Measurements from ENCODE around the gene ANKIB1. TPM values are rescaled to one million over a fixed set of nuclear protein-coding genes. Genes with fewer than 3 reads are reported as not detected.

Gene ANKIB1, protein sequence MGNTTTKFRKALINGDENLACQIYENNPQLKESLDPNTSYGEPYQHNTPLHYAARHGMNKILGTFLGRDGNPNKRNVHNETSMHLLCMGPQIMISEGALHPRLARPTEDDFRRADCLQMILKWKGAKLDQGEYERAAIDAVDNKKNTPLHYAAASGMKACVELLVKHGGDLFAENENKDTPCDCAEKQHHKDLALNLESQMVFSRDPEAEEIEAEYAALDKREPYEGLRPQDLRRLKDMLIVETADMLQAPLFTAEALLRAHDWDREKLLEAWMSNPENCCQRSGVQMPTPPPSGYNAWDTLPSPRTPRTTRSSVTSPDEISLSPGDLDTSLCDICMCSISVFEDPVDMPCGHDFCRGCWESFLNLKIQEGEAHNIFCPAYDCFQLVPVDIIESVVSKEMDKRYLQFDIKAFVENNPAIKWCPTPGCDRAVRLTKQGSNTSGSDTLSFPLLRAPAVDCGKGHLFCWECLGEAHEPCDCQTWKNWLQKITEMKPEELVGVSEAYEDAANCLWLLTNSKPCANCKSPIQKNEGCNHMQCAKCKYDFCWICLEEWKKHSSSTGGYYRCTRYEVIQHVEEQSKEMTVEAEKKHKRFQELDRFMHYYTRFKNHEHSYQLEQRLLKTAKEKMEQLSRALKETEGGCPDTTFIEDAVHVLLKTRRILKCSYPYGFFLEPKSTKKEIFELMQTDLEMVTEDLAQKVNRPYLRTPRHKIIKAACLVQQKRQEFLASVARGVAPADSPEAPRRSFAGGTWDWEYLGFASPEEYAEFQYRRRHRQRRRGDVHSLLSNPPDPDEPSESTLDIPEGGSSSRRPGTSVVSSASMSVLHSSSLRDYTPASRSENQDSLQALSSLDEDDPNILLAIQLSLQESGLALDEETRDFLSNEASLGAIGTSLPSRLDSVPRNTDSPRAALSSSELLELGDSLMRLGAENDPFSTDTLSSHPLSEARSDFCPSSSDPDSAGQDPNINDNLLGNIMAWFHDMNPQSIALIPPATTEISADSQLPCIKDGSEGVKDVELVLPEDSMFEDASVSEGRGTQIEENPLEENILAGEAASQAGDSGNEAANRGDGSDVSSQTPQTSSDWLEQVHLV
- total RNA-seq = 10 to 100 TPM; 28.0 to 40.8 (median 38.3) TPM

DNA sequence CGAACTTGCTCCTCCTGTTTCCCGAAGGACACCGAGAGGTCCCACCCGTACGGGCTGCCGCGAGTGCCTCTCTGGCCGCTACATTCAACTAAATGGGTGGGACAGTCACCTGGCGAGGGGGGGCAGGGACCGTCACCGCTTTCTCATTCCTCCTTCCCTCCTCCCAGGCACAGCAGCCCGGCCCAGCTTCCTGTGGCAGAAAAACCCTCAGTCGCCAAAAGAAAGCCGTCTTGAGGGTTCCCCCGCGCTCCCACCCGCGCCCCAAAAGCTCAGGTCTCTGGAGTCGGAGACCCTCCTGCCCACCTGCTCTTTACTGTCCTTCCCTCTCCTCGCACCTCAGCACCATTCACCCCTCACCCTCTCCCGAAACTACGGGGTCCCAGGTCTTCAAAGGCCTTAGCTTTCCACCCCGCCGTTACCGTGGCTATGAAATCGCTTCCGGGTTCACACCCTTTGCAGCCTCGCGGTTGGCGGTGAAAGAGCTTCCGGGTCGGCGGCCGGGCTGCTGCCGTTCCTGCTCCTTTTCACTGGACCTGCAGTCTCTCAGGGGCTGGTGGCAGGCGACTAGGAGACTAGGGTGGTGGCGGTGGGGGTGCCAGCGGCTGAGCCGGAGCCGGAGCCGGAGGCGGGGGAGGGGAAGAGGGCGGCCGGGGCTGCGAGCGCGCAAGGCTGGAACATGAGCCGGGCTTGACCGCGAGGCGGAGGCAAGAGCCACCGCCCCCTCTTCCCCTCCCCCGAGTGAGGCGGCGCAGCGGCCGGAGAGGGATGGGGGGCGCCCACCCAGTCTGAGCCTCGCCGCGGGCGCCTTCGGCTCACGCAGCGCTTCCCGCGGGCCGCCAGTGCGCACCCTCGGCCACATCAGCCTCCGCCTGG lies at the start of gene ANKIB1, which contains the start of gene KRIT1:
Gene ANKIB1 (plus strand): TSS at position 488 of the 873 bp plus-strand sequence. CDS start 49,005 bp downstream, outside the sequence.
Gene KRIT1 (minus strand): TSS at position 428 of the 873 bp plus-strand sequence. CDS start 3,779 bp downstream, outside the sequence.
- Mint-ChIP-seq H3K4me3 (peak within 1 kb of the TSS; percentile 96), H3K27me3 (ENCODE audit: low read depth) (no peaks in the 10 kb centered on the region), H3K9me3 (no peaks in the 10 kb centered on the region), H3K4me1 (ENCODE audit: low read depth) (peaks cover 38% of the 10 kb centered on the region), H3K36me3 (ENCODE audit: insufficient read depth) (peaks cover 4% of the 10 kb centered on the region)
- ATAC-seq = peak; percentile 88
- DNase-seq = peak; percentile 81

DNA sequence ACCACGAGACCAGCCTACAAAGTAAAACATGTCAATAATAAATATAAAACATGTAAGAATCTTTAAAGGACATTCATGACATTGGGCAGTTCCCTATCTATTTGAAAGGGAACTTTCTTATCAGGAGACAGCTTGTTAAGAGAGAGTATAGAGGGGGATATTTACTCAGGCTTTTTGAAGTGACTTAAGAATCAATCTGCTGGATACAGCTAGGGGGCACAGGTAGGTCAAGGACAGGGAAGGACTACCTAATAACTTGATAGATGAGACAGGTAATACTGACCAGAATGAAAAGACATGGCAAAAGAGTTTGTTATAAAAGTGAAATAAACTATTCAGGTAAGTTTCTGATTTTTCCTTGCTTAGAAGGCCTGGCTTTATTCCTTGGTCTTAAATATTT lies 45.0 kb upstream of the ANKIB1 start:
- no peak overlapping the region for H3K4me3 Mint-ChIP-seq
- peaks cover 4% of the 10 kb centered on the region for H3K9me3 Mint-ChIP-seq
- H3K4me1 Mint-ChIP-seq (ENCODE audit: low read depth) = no peaks in the 10 kb centered on the region
- H3K27me3 Mint-ChIP-seq (ENCODE audit: low read depth) = no peaks in the 10 kb centered on the region
- DNase-seq = no peak
- H3K36me3 Mint-ChIP-seq (ENCODE audit: insufficient read depth) = peaks cover 53% of the 10 kb centered on the region
- ATAC-seq = no peak

DNA sequence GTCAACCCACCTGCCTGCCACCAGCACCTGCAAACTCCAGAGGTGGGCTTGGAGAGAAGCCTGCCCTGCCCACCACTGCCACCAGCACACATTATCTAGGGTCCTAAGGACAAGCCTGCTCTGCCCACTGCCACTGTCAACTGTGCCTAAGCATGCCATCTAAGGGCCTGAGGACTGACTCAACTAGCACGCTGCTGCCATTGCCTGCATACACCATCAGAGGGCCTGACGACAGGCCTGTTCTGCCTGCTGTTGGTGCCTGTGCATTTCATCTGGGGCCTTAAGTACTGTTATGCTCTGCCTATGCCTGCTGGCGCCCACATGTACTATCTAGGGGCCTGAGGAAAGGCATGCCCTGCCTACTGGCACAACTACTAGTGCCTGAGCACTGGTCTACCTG lies 39.8 kb upstream of the ANKIB1 start:
- peaks cover 18% of the 10 kb centered on the region for H3K9me3 Mint-ChIP-seq
- DNase-seq (no peak), ATAC-seq (no peak)
- peaks cover 17% of the 10 kb centered on the region for H3K4me1 Mint-ChIP-seq (ENCODE audit: low read depth)
- H3K4me3 Mint-ChIP-seq = no peak overlapping the region
- no peaks in the 10 kb centered on the region for H3K27me3 Mint-ChIP-seq (ENCODE audit: low read depth)
- peaks cover 71% of the 10 kb centered on the region for H3K36me3 Mint-ChIP-seq (ENCODE audit: insufficient read depth)

DNA sequence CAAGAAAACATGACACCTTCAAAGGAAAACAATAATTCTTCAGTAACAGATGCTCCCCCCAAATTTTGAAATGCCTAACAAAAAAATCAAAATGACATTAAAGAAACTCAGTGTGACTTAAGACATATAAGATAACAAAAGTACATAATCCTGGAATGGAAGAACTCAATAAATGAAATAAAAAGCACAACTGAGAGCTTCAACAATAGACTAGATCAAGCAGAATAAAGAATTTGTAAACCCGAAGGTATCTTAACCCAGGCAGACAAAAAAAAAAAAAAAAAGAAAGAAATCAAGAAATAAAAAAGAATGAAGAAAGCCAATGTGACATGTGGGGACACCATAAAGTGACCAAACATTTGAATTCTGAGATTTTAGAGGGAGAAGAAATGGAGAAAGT lies 39.1 kb upstream of the ANKIB1 start:
- Mint-ChIP-seq H3K4me3 (no peak overlapping the region), H3K27me3 (ENCODE audit: low read depth) (no peaks in the 10 kb centered on the region), H3K9me3 (peaks cover 18% of the 10 kb centered on the region), H3K4me1 (ENCODE audit: low read depth) (peaks cover 17% of the 10 kb centered on the region), H3K36me3 (ENCODE audit: insufficient read depth) (peaks cover 70% of the 10 kb centered on the region)
- DNase-seq (no peak), ATAC-seq (no peak)

DNA sequence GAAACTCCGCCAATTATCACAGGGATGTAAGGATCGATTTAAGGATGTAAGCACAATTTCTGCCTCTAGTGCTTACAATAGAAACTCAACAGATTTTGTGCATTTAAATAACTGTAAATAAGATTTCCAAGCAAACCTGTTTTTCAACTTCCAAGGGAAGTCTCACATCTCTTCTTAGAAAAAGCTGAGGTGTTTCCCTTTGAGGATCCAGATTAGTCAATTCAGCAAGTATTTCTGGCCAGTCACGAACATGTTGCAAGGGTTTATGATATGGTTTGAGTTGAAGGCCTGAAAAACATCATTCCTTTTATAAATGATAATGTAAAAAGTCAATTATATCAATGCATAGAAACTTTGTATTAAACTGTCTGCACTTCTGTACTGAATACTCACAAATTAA lies 24.0 kb upstream of the ANKIB1 start:
- Mint-ChIP-seq H3K36me3 (ENCODE audit: insufficient read depth) (peaks cover 45% of the 10 kb centered on the region), H3K27me3 (ENCODE audit: low read depth) (no peaks in the 10 kb centered on the region), H3K4me1 (ENCODE audit: low read depth) (no peaks in the 10 kb centered on the region), H3K9me3 (no peaks in the 10 kb centered on the region), H3K4me3 (no peak overlapping the region)
- ATAC-seq (no peak), DNase-seq (no peak)

DNA sequence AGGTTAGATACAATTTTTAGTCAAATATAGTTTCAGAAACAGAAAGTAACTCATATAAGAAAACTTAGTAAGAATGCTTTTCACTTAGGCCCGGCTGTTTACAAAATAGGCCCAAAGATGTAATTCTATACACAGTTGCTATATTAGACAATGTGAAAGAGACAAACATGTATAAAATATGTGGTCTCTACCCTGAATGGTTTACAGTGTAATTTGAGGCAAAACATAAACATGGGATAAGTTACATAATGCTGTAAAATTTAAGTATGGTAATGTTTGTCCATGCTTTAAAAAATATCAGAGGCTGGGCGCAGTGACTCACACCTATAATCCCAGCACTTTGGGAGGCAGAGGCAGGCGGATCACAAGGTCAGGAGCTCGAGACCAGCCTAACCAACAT lies 18.8 kb upstream of the ANKIB1 start:
- DNase-seq = no peak
- H3K27me3 Mint-ChIP-seq (ENCODE audit: low read depth) = no peaks in the 10 kb centered on the region
- no peak for ATAC-seq
- peaks cover 6% of the 10 kb centered on the region for H3K4me1 Mint-ChIP-seq (ENCODE audit: low read depth)
- H3K9me3 Mint-ChIP-seq = peaks cover 3% of the 10 kb centered on the region
- H3K4me3 Mint-ChIP-seq = no peak overlapping the region
- H3K36me3 Mint-ChIP-seq (ENCODE audit: insufficient read depth) = peaks cover 52% of the 10 kb centered on the region

DNA sequence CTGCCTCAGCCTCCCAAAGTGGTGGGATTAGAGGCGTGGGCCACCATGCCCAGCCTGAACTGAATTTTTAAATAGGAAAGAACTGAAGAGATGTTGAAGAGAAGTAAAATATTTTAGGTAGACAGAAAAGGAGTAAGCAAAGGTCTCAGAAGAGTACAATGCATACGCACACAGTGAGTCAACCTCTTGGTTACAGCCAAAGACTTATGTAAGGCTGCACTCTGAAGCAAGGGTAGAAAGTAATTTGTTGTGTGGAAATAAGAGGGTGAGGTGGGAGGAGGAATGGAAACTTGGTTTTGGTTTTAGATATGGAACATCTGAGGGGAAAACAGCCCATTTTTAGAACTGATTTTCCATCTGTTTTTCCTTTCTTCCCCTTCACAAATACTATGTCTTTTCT lies 17.7 kb upstream of the ANKIB1 start:
- peaks cover 52% of the 10 kb centered on the region for H3K36me3 Mint-ChIP-seq (ENCODE audit: insufficient read depth)
- no peak for DNase-seq
- no peak overlapping the region for H3K4me3 Mint-ChIP-seq
- H3K9me3 Mint-ChIP-seq = peaks cover 3% of the 10 kb centered on the region
- peaks cover 6% of the 10 kb centered on the region for H3K4me1 Mint-ChIP-seq (ENCODE audit: low read depth)
- H3K27me3 Mint-ChIP-seq (ENCODE audit: low read depth) = no peaks in the 10 kb centered on the region
- ATAC-seq = no peak

DNA sequence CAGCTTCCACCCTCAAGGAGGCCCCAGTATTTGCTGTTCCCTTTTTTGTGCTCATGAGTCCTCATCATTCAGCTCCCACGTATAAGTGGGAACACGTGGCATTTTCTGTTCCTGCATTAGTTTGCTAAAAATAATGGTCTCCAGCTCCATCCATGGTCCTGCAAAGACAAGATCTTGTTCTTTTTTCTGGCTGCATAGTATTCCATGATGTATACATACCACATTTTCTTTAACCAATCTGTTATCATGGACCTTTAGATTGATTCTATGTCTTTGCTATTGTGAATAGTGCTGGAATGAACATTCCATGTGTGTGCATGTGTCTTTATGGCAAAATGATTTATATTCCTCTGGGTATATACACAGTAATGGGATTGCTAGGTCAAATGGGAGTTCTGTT lies 17.0 kb upstream of the ANKIB1 start:
- H3K36me3 Mint-ChIP-seq (ENCODE audit: insufficient read depth) = peaks cover 54% of the 10 kb centered on the region

DNA sequence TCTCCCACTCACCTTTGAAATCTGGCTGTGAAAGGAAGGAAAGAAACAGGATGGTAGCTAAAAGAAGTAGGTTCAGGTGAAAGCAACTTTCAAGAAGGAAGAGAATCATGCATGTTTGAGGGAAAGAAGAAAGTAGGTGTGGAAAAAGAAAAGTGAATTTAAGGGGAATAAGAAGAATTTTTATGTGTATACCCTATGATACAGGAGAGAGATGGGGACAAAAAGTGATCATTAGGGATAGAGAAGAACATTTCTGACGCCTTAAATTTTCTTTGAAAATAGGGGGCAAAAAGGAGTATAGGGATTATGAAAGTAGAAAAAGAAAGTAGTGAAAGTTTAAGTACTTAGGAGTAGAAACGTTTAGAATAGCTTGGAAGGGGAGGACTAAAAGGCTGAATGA lies 15.2 kb upstream of the ANKIB1 start:
- H3K4me1 Mint-ChIP-seq (ENCODE audit: low read depth) = peaks cover 6% of the 10 kb centered on the region
- no peak for ATAC-seq
- no peak for DNase-seq
- H3K27me3 Mint-ChIP-seq (ENCODE audit: low read depth) = no peaks in the 10 kb centered on the region
- peaks cover 3% of the 10 kb centered on the region for H3K9me3 Mint-ChIP-seq
- no peak overlapping the region for H3K4me3 Mint-ChIP-seq
- peaks cover 52% of the 10 kb centered on the region for H3K36me3 Mint-ChIP-seq (ENCODE audit: insufficient read depth)

More for the DNA sequence above, 17.0 kb upstream of the ANKIB1 start:
- no peak for ATAC-seq
- Mint-ChIP-seq H3K4me3 (no peak overlapping the region), H3K27me3 (ENCODE audit: low read depth) (no peaks in the 10 kb centered on the region), H3K4me1 (ENCODE audit: low read depth) (peaks cover 6% of the 10 kb centered on the region), H3K9me3 (peaks cover 3% of the 10 kb centered on the region)
- DNase-seq = no peak

DNA sequence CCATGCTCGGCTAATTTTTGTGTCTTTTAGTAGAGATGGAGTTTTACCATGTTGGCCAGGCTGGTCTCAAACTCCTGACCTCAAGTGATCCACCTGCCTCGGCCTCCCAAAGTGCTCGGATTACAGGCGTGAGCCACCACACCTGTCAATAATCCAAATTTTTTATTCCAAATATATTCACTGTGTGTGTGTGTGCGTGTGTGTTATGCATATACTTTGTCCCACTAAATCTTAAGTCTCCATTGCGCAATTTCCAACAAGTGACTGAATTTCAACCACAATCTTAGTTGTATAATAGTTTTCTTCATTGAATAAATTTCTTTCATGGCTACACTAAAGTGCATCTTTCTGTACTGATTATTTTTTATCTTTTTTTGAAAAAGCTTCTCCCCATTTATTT lies 2.8 kb upstream of the ANKIB1 start:
- no peaks in the 10 kb centered on the region for H3K9me3 Mint-ChIP-seq
- DNase-seq = no peak
- H3K36me3 Mint-ChIP-seq (ENCODE audit: insufficient read depth) = peaks cover 12% of the 10 kb centered on the region
- ATAC-seq = no peak
- H3K4me3 Mint-ChIP-seq = no peak overlapping the region
- H3K4me1 Mint-ChIP-seq (ENCODE audit: low read depth) = peaks cover 32% of the 10 kb centered on the region
- H3K27me3 Mint-ChIP-seq (ENCODE audit: low read depth) = no peaks in the 10 kb centered on the region

DNA sequence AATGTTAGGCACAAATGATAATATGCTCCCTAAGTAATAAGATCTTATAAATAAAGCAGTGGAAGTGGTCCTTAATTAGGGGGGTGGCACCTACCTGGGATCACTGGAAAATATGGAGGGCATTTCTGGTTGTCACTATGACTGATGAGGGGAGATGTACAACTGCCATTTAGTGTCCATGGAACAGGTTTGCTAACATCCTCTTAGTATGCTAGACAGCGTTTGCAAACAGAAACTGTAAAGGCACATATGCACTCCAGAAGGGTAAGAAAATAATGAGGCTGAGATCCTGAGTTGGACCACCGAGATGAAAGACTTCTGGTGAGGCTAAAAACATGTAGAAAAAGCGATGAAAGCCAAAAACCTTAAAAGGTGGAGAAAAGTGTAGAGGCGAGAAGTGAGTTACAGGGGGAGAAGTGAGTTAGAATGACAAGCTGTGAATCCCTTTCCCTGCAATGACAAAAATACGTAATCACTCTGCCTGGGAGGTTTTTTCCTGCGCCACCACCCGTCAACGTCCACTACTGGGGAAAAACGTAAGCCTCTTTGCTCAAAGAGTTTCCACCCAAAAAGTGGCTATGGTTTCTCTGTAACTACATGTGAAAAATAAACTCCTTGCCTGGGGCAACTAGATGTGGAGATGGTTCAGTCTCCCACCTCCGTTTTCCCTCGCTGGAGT lies 827 bp upstream of the ANKIB1 start:
- Mint-ChIP-seq H3K9me3 (no peaks in the 10 kb centered on the region), H3K27me3 (ENCODE audit: low read depth) (no peaks in the 10 kb centered on the region), H3K4me1 (ENCODE audit: low read depth) (peaks cover 38% of the 10 kb centered on the region), H3K4me3 (peak overlapping the region; percentile 96), H3K36me3 (ENCODE audit: insufficient read depth) (peaks cover 7% of the 10 kb centered on the region)
- no peak for DNase-seq
- ATAC-seq = peak; percentile 2

DNA sequence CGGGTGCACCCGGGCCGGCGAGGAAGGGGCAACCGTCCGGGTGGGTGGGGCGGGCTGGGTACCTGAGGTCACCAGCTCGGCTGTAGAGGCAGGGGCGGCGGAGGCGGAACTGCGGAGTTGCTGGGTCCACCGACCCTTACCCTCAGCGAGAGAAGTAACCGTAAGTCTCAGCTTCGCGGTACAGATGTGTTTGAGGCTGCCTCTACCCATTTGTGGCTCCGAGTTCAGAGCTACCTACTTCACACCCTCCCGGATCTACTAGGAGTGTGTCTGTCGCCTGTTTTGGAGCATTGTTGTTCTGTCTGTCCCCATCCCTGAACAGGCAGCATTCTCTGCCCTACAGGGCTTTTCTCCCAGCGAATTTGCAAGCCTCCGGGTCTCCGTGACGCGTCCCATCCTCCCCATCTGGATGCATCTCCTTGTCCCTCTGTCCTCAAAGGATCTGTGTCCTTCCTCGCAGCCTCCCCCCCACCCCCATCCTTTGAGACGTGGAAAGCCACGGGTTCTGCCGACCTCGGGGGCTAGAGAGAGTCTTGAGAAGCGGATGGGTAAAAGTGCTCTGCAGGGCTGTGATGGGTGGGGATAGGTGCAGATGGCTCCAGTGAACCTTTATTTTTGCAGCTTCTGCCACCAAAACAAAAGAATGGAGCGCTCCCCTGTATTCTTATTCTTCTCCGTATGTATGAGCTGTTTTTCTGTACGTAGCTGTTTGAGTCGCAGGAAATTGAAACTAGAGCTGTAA lies 757 bp downstream of the ANKIB1 start:
- H3K36me3 Mint-ChIP-seq (ENCODE audit: insufficient read depth) = peaks cover 2% of the 10 kb centered on the region
- peak overlapping the region; percentile 91 for H3K4me3 Mint-ChIP-seq
- DNase-seq (peak; percentile 8), ATAC-seq (peak; percentile 32 to 41)
- no peaks in the 10 kb centered on the region for H3K27me3 Mint-ChIP-seq (ENCODE audit: low read depth)
- peaks cover 41% of the 10 kb centered on the region for H3K4me1 Mint-ChIP-seq (ENCODE audit: low read depth)
- no peaks in the 10 kb centered on the region for H3K9me3 Mint-ChIP-seq

All from activated T-cell treated with anti-CD3 and anti-CD28 coated beads, Interleukin-2, amount 50 U/mL, for 4 hours (primary cell).